Stimulated activated CD4-positive, alpha-beta T cell treated with anti-CD3 and anti-CD28 coated beads, Interleukin-12 subunit alpha, Interleukin-12 subunit beta, amount 100 ng/mL, for 48 hours (primary cell): ENCODE data around the gene PDCL3.

Experiments
- DNase-seq, 3 donors: peaks; one replicate each; pipeline ENCODE4 v3.0.0-alpha.2; 2020; ENCODE audit warnings: low read depth in 2 of 3, low spot score in 1 of 3

Gene PDCL3

GRCh38 chr2:100562613-100563406 lies at the start of gene PDCL3:
TSS of gene PDCL3 (plus strand) at chr2:100562993. CDS start at chr2:100563068, 75 bp downstream.
- peak; percentile 81 to 91 (median 88) for DNase-seq

- no peak for DNase-seq
Measured at GRCh38 chr2:100513650-100514049, 49.1 kb upstream of the PDCL3 start.

GRCh38 chr2:100517556-100517955 lies 45.2 kb upstream of the PDCL3 start:
- no peak for DNase-seq

- no peak for DNase-seq
Measured at GRCh38 chr2:100518801-100519200, 44.0 kb upstream of the PDCL3 start.

- DNase-seq: no peak
Measured at GRCh38 chr2:100520224-100520623, 42.6 kb upstream of the PDCL3 start.

GRCh38 chr2:100522430-100522829 lies 40.4 kb upstream of the PDCL3 start:
- no peak for DNase-seq

- DNase-seq: no peak
Measured at GRCh38 chr2:100524331-100524730, 38.5 kb upstream of the PDCL3 start.

- no peak for DNase-seq
Measured at GRCh38 chr2:100526868-100527267, 35.9 kb upstream of the PDCL3 start.

GRCh38 chr2:100527440-100528015 lies 35.3 kb upstream of the PDCL3 start:
- no peak for DNase-seq

GRCh38 chr2:100529176-100529575 lies 33.6 kb upstream of the PDCL3 start:
- DNase-seq: no peak

- DNase-seq: no peak
Measured at GRCh38 chr2:100529900-100530299, 32.9 kb upstream of the PDCL3 start.

- DNase-seq: no peak
Measured at GRCh38 chr2:100535855-100536254, 26.9 kb upstream of the PDCL3 start.

- DNase-seq: no peak
Measured at GRCh38 chr2:100537918-100538317, 24.9 kb upstream of the PDCL3 start.

- no peak for DNase-seq
Measured at GRCh38 chr2:100539221-100539620, 23.6 kb upstream of the PDCL3 start.

- DNase-seq: no peak
Measured at GRCh38 chr2:100541404-100541803, 21.4 kb upstream of the PDCL3 start.

GRCh38 chr2:100542418-100542817 lies 20.4 kb upstream of the PDCL3 start:
- no peak for DNase-seq

GRCh38 chr2:100544911-100545596 lies 17.7 kb upstream of the PDCL3 start:
- DNase-seq: no peak

GRCh38 chr2:100546469-100546868 lies 16.3 kb upstream of the PDCL3 start:
- no peak for DNase-seq

- no peak for DNase-seq
Measured at GRCh38 chr2:100548771-100549170, 14.0 kb upstream of the PDCL3 start.

- no peak for DNase-seq
Measured at GRCh38 chr2:100551303-100551702, 11.5 kb upstream of the PDCL3 start.

- peak; percentile 25 to 27 (median 26) for DNase-seq
Measured at GRCh38 chr2:100554798-100555407, 7.9 kb upstream of the PDCL3 start.

GRCh38 chr2:100556746-100557145 lies 6.0 kb upstream of the PDCL3 start:
- DNase-seq: no peak
